Loucy (cell line): Measurements from ENCODE around the gene ASTL.
A peak's percentile ranks its signal among the peaks of the same experiment; 100 is the strongest.

Experiments
- H2AFZ ChIP-seq: fragments of 200-600 bp; sonication (generic); 2 replicates; pipeline ENCODE4 v1.6.0; 2016; ENCODE audit warnings: antibody characterized with exemption, mild to moderate bottlenecking, low read length, moderate library complexity
- H3F3A ChIP-seq: fragments of 200-600 bp; 2 replicates; pipeline ENCODE4 v1.6.0; 2016; ENCODE audit warnings: antibody characterized with exemption, low read depth, mild to moderate bottlenecking
- H3K27me3 ChIP-seq: fragments of 200-600 bp; sonication (generic); 2 replicates; pipeline ENCODE4 v1.6.1; 2014; ENCODE audit warnings: low read length, mild to moderate bottlenecking; ENCODE audit not compliant: insufficient read depth, poor library complexity, severe bottlenecking
- H3K36me3 ChIP-seq: fragments of 200-600 bp; sonication (generic); 2 replicates; pipeline ENCODE4 v1.6.1; 2016; ENCODE audit warnings: low read length; ENCODE audit not compliant: insufficient read depth
- H3K4me1 ChIP-seq: fragments of 200-600 bp; sonication (generic); 2 replicates; pipeline ENCODE4 v1.5.1; 2014; ENCODE audit warnings: low read length, mild to moderate bottlenecking; ENCODE audit not compliant: insufficient read depth, poor library complexity, severe bottlenecking
- H3K4me2 ChIP-seq: fragments of 200-600 bp; sonication (generic); 2 replicates; pipeline ENCODE4 v1.6.0; 2014; ENCODE audit warnings: antibody characterized with exemption, low read length, low read depth, mild to moderate bottlenecking; ENCODE audit not compliant: poor library complexity, severe bottlenecking
- H3K4me3 ChIP-seq: fragments of 200-600 bp; sonication (generic); 2 replicates; pipeline ENCODE4 v1.5.1; 2014; ENCODE audit warnings: low read length, mild to moderate bottlenecking, mixed read lengths; ENCODE audit not compliant: poor library complexity, severe bottlenecking
- H3K79me2 ChIP-seq: fragments of 200-600 bp; sonication (generic); 2 replicates; pipeline ENCODE4 v1.6.1; 2014; ENCODE audit warnings: low read length; ENCODE audit not compliant: insufficient read depth
- H3K9ac ChIP-seq: fragments of 200-600 bp; sonication (generic); 2 replicates; pipeline ENCODE4 v1.6.0; 2014; ENCODE audit warnings: mild to moderate bottlenecking, low read depth, low read length, moderate library complexity; ENCODE audit not compliant: poor library complexity, severe bottlenecking
- H3K9me2 ChIP-seq: fragments of 200-600 bp; sonication (generic); replicated peaks from 2 replicates; pipeline ENCODE4 v1.6.1; 2016; ENCODE audit warnings: low read depth, low read length, mixed read lengths
- H3K9me3 ChIP-seq: fragments of 200-600 bp; sonication (generic); 2 replicates; pipeline ENCODE4 v1.6.1; 2014; ENCODE audit warnings: mild to moderate bottlenecking, antibody characterized with exemption, low read length, low read depth; ENCODE audit not compliant: insufficient read depth
- H4K20me1 ChIP-seq: fragments of 200-600 bp; sonication (generic); 2 replicates; pipeline ENCODE4 v1.6.0; 2014; ENCODE audit warnings: antibody characterized with exemption, low read length, mild to moderate bottlenecking; ENCODE audit not compliant: insufficient read depth, poor library complexity, severe bottlenecking
- EZH2phosphoT487 ChIP-seq: fragments of 200-600 bp; IDR thresholded peaks from 2 replicates; pipeline ENCODE4 v1.6.1; 2018; ENCODE audit warnings: antibody characterized with exemption, mild to moderate bottlenecking, moderate library complexity, borderline replicate concordance
- TF ChIP-seq, protein P1 (sequence below): fragments of 200-600 bp; sonication (generic); conservative IDR thresholded peaks from 2 replicates; pipeline ENCODE4 v1.5.1; 2014; ENCODE audit warnings: mild to moderate bottlenecking, antibody characterized with exemption, low read length

ASTL gene

DNA sequence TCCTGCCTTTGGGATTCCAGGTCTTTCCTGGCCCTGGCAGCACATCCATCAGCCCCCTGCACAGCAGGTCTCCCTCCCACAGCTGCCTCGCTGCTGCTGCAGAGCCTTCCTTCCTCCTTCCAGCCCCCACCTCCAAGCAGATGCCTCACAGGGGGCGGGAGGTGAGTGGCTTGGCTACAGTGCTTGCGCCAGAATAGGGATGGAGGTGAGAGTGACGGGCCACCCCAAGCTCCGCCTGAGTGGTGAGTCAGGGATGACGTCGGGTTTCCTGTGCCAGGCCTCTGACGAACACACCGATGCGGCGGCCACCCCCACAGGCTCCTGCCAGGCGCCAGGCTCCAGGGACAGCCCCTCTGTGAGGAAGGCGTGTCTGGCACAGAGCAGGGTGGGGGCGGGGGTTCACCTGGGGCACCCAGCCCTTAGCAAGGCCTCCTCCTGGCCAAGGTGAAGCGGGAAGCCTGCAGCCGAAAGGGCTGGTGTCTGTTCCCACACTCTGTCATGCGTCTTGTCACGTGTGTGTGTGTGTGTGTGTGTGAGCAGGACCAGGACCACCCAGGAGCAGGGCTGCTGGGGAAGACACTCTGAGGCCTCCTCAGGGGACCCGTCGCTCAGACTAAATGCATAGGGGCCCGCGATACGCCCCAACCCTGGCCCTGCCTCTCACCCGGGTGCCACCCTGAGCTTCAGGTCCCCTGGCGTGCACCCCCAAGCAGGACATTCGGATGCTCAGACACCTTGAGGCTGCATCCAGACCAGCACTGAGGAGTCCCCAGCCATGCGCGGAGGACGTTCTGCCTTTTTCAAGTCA lies 10.3 kb upstream of the ASTL start:
- Histone ChIP-seq H3K4me1 (peaks cover 55% of the 10 kb centered on the region), H3K36me3 (no peaks in the 10 kb centered on the region), H3K27me3 (no peaks in the 10 kb centered on the region), H4K20me1 (peaks cover 9% of the 10 kb centered on the region), H3K9ac (peak overlapping the region; percentile 94), H3K9me3 (no peaks in the 10 kb centered on the region), H3K4me2 (peak overlapping the region; percentile 85), H2AFZ (no peak overlapping the region), H3F3A (no peaks in the 10 kb centered on the region), H3K4me3 (no peak overlapping the region), H3K9me2 (no peaks in the 10 kb centered on the region), H3K79me2 (peaks cover 16% of the 10 kb centered on the region)
- TF ChIP-seq, protein P1, sequence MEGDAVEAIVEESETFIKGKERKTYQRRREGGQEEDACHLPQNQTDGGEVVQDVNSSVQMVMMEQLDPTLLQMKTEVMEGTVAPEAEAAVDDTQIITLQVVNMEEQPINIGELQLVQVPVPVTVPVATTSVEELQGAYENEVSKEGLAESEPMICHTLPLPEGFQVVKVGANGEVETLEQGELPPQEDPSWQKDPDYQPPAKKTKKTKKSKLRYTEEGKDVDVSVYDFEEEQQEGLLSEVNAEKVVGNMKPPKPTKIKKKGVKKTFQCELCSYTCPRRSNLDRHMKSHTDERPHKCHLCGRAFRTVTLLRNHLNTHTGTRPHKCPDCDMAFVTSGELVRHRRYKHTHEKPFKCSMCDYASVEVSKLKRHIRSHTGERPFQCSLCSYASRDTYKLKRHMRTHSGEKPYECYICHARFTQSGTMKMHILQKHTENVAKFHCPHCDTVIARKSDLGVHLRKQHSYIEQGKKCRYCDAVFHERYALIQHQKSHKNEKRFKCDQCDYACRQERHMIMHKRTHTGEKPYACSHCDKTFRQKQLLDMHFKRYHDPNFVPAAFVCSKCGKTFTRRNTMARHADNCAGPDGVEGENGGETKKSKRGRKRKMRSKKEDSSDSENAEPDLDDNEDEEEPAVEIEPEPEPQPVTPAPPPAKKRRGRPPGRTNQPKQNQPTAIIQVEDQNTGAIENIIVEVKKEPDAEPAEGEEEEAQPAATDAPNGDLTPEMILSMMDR, result no peak
- no peak for TF ChIP-seq EZH2phosphoT487

DNA sequence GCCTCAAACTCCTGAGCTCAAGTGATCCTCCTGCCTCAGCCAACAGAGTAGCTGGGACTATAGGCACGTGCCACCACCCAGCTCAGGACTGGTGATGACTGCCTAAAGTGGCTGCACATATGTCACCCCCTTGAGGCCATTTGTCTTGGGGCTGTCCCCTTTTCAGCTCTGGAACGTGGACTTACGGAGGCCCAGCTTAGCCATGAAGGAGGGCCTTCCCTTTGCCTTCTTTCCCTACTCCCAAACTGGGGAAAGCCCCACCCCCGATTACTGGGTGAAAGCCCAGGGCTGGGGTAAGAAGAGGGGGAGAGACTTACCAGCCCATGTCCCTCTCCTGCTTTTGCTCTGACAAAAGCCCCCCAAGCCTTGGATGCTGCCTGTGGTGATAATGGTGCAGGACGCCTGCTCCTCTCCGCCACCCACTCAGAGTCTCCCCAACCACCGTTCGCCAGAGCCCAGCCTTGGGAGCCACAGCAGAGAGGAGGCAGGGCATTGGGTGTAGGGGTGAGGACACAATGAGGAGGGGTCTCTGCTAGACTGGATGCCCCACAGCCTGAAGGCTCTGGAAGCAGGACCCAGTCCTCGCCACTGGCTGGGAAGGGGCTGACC lies 9.4 kb upstream of the ASTL start:
- H3K27me3 ChIP-seq, result no peaks in the 10 kb centered on the region
- H2AFZ ChIP-seq, result no peak overlapping the region
- no peaks in the 10 kb centered on the region for H3K9me3 ChIP-seq
- no peaks in the 10 kb centered on the region for H3F3A ChIP-seq
- no peaks in the 10 kb centered on the region for H3K36me3 ChIP-seq
- H3K4me2 ChIP-seq, result peak overlapping the region; percentile 85
- H3K9ac ChIP-seq, result peak overlapping the region; percentile 94
- no peaks in the 10 kb centered on the region for H3K9me2 ChIP-seq
- peaks cover 17% of the 10 kb centered on the region for H4K20me1 ChIP-seq
- peaks cover 61% of the 10 kb centered on the region for H3K4me1 ChIP-seq
- TF ChIP-seq EZH2phosphoT487, result no peak
- TF ChIP-seq, protein P1, result no peak
- peaks cover 25% of the 10 kb centered on the region for H3K79me2 ChIP-seq
- no peak overlapping the region for H3K4me3 ChIP-seq

DNA sequence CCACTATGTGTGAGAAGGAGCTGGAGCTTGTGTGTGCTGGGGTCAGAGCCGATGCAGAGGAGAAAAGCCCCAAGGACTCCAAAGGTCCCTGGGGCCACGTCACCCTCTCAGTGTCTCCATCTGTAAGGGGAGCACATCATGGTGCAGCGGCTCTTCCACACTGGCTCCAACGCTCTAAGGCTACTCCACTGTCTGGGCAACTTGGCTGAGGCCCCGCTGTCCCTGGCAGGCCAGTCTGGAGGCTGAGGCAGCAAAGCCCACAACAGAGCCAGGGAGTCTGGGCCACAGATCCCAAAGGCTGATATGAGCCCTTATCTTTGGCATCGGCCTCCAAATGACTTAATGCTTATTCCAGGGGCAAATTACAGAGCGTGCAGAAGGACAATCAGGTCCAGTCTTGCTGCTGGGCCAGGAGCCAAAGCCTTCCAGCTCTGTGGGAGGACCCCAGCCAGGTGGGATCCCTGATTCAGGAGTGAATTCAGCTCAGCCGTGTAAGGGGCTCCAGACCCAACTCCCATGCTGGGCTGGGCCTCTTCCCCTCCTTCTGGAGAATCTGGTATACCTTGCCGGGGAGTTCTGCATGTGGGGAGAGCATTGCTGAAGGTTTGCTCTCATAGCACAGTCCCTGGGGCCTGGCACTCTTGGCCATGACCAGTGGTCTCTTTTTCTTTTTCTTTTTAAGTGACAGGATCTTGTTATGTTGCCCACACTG lies 8.7 kb upstream of the ASTL start:
- no peaks in the 10 kb centered on the region for H3K9me2 ChIP-seq
- H2AFZ ChIP-seq, result no peak overlapping the region
- no peaks in the 10 kb centered on the region for H3K9me3 ChIP-seq
- H3K9ac ChIP-seq, result peak overlapping the region; percentile 94
- H3K27me3 ChIP-seq, result no peaks in the 10 kb centered on the region
- H4K20me1 ChIP-seq, result peaks cover 17% of the 10 kb centered on the region
- H3F3A ChIP-seq, result no peaks in the 10 kb centered on the region
- H3K36me3 ChIP-seq, result no peaks in the 10 kb centered on the region
- peak overlapping the region; percentile 99 for H3K4me3 ChIP-seq
- peaks cover 31% of the 10 kb centered on the region for H3K79me2 ChIP-seq
- TF ChIP-seq, protein P1, result no peak
- H3K4me1 ChIP-seq, result peaks cover 61% of the 10 kb centered on the region
- peak overlapping the region; percentile 85 for H3K4me2 ChIP-seq
